ENCODE measurements around the gene EHD3.

The EHD3 gene

DNA sequence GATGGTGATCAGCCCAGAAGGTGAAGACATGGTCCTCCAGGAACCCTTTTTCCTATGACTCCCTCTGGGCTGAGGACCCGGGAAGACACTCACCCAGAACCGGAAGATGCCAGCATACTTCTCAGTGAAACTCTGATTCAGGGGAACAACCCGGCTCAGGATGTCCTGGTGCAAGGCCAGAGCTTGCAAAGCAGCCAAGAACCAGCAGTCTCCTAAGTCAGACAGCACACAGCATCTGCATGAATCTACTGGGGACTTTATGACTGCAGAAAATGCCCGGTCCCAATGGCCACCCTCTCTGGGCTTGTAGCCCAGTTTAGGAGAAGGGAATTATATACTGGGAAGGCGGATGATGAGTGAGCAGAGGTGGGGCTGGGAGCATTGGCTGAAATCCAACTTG lies 31.9 kb upstream of the EHD3 start:
- Histone ChIP-seq H3K36me3 (replicated peaks) (no peaks in the 10 kb centered on the region), H3K27me3 (ENCODE audit: low read depth) (no peaks in the 10 kb centered on the region), H3K4me3 (no peak overlapping the region), H3K9me3 (no peaks in the 10 kb centered on the region), H3K4me1 (no peaks in the 10 kb centered on the region)
- in situ Hi-C loops (cut with MboI; ENCODE audit: low sequenced_read_pairs) = no loop called here
- no peak for DNase-seq (ENCODE audit: low spot score in 2 of 2)

DNA sequence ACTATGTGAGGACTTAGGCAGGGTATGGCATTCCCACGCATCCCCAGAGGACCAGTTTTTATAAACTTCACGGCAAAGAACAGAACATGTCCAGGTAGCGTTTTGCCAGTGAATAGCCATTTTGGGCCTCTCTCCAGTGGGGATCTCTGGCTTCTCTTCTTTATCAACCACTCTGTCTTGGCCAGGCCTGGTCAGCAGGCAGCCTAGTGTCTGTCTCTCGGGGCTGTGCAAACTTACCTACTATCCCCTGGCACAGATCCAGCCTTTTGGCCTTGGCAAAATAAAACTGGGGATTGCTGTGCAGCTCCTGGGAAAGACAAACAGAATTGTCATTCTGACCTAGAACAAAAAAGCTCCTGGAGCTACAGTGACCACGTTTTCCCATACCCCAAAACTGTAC lies 31.1 kb upstream of the EHD3 start:
- Histone ChIP-seq H3K4me1 (no peaks in the 10 kb centered on the region), H3K4me3 (no peak overlapping the region), H3K36me3 (replicated peaks) (no peaks in the 10 kb centered on the region), H3K27me3 (ENCODE audit: low read depth) (no peaks in the 10 kb centered on the region), H3K9me3 (no peaks in the 10 kb centered on the region)
- no peak for DNase-seq (ENCODE audit: low spot score in 2 of 2)
- in situ Hi-C loops (cut with MboI; ENCODE audit: low sequenced_read_pairs) = no loop called here

DNA sequence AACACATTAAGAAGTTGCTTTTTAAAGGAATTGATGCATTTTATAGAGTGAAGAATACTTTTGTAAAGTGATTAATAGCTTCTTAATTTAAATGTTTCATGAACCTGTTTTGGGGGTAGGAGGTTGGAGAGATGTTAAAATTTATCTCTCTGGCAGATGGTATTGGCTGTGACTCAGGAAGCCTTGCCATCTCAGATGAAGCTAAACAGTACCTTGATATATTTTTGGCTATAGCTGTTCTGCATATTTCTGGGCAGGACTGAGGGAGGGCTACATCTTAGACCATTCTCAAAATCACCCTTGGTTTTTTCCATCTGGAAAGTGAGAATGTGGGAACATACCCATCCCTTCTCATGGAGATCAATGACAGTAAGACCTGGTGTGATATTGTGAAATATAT lies 30.0 kb upstream of the EHD3 start:
- in situ Hi-C loops (cut with MboI; ENCODE audit: low sequenced_read_pairs) = no loop called here
- no peak for DNase-seq (ENCODE audit: low spot score in 2 of 2)
- Histone ChIP-seq H3K4me3 (no peak overlapping the region), H3K9me3 (no peaks in the 10 kb centered on the region), H3K4me1 (no peaks in the 10 kb centered on the region), H3K27me3 (ENCODE audit: low read depth) (no peaks in the 10 kb centered on the region), H3K36me3 (replicated peaks) (no peaks in the 10 kb centered on the region)

GRCh38 chr2:31204783-31205182 lies 29.2 kb upstream of the EHD3 start:
- no peak for DNase-seq (ENCODE audit: low spot score in 2 of 2)
- in situ Hi-C loops (cut with MboI; ENCODE audit: low sequenced_read_pairs) = no loop called here
- Histone ChIP-seq H3K4me3 (no peak overlapping the region), H3K36me3 (replicated peaks) (no peaks in the 10 kb centered on the region), H3K9me3 (no peaks in the 10 kb centered on the region), H3K4me1 (no peaks in the 10 kb centered on the region), H3K27me3 (ENCODE audit: low read depth) (no peaks in the 10 kb centered on the region)

GRCh38 chr2:31205186-31205585 lies 28.8 kb upstream of the EHD3 start:
- Histone ChIP-seq H3K4me1 (no peaks in the 10 kb centered on the region), H3K4me3 (no peak overlapping the region), H3K36me3 (replicated peaks) (no peaks in the 10 kb centered on the region), H3K9me3 (no peaks in the 10 kb centered on the region), H3K27me3 (ENCODE audit: low read depth) (no peaks in the 10 kb centered on the region)
- no peak for DNase-seq (ENCODE audit: low spot score in 2 of 2)
- in situ Hi-C loops (cut with MboI; ENCODE audit: low sequenced_read_pairs) = no loop called here

DNA sequence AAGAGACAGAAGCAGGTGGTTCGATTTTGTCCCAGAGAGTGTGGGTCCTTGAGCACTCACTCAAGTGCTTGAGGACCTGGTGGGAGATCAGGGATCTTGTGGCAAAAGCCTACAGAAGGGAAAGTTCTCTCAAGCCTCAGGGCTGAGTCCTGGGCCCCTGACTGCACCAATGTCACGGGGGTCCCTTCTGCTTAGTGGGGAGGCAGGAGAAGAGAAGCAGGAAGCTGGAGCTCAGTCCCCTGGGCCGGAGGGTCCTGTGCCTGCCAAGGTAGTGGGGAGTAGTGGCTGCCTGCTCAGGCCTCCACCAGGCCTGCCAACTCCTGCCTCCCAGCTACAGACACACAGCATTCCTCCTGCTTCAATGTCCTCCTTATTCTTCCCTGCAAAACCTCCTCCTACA lies 28.3 kb upstream of the EHD3 start:
- no peak for DNase-seq (ENCODE audit: low spot score in 2 of 2)
- H3K9me3 ChIP-seq = no peaks in the 10 kb centered on the region
- no peaks in the 10 kb centered on the region for H3K27me3 ChIP-seq (ENCODE audit: low read depth)
- no peaks in the 10 kb centered on the region for H3K36me3 ChIP-seq (replicated peaks)
- H3K4me1 ChIP-seq = no peaks in the 10 kb centered on the region
- no peak overlapping the region for H3K4me3 ChIP-seq
- in situ Hi-C loops (cut with MboI; ENCODE audit: low sequenced_read_pairs) = no loop called here

- Histone ChIP-seq H3K4me3 (no peak overlapping the region), H3K27me3 (ENCODE audit: low read depth) (no peaks in the 10 kb centered on the region), H3K9me3 (no peaks in the 10 kb centered on the region), H3K4me1 (no peaks in the 10 kb centered on the region), H3K36me3 (replicated peaks) (no peaks in the 10 kb centered on the region)
- DNase-seq (ENCODE audit: low spot score in 2 of 2) = no peak
- in situ Hi-C loops (cut with MboI; ENCODE audit: low sequenced_read_pairs) = no loop called here
Observed at GRCh38 chr2:31207790-31208189, 26.2 kb upstream of the EHD3 start.

- H3K27me3 ChIP-seq (ENCODE audit: low read depth) = no peaks in the 10 kb centered on the region
- no peak for DNase-seq (ENCODE audit: low spot score in 2 of 2)
- no peaks in the 10 kb centered on the region for H3K4me1 ChIP-seq
- no peak overlapping the region for H3K4me3 ChIP-seq
- no peaks in the 10 kb centered on the region for H3K36me3 ChIP-seq (replicated peaks)
- no peaks in the 10 kb centered on the region for H3K9me3 ChIP-seq
- in situ Hi-C loops (cut with MboI; ENCODE audit: low sequenced_read_pairs) = no loop called here
Observed at GRCh38 chr2:31208240-31208639, 25.7 kb upstream of the EHD3 start.

GRCh38 chr2:31212659-31213600 lies 21.0 kb upstream of the EHD3 start:
- no peaks in the 10 kb centered on the region for H3K4me1 ChIP-seq
- DNase-seq (ENCODE audit: low spot score in 2 of 2) = no peak
- H3K36me3 ChIP-seq (replicated peaks) = no peaks in the 10 kb centered on the region
- in situ Hi-C loops (cut with MboI; ENCODE audit: low sequenced_read_pairs) = no loop called here
- H3K4me3 ChIP-seq = no peak overlapping the region
- no peaks in the 10 kb centered on the region for H3K27me3 ChIP-seq (ENCODE audit: low read depth)
- H3K9me3 ChIP-seq = no peaks in the 10 kb centered on the region

DNA sequence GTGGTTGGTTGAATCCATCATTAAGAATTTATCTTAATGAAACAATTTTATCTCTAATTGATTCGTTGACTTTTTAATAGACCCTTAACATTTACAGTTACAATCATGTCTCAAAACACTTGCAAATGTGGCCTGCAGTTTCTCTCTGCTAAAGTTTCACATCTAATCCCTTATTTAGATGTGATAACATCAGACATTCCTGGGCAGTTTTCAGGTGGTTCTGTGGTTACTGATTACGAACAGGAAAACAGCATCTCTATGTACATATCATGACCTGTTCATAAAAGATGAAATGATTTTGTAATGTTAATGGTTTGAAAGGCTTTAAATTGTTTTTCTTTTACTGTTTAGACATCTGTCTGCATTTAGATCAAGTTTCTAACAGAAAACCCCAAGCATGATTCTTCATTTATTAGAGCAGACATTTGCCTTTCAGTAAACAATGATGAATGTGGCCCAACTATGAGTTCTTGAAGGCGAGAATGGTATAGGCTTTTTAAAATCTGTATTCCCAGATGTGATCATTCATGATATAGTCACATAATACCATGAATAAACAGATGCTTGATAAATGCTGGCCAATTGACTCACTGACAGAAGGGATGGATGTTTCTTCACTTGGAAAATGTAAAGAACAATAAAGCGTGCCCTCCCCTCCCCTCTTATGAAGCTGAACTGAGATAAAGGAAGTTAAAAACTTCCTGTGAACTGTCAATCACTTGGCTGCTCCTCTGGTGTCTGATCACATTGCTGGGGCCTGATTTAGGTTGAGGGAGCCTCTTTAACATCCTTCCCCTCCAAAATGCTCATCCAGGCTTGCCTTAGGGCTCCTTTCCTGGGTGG lies 20.1 kb upstream of the EHD3 start:
- DNase-seq (ENCODE audit: low spot score in 2 of 2) = no peak
- no peaks in the 10 kb centered on the region for H3K4me1 ChIP-seq
- in situ Hi-C loops (cut with MboI; ENCODE audit: low sequenced_read_pairs) = no loop called here

GRCh38 chr2:31214444-31214915 lies 19.5 kb upstream of the EHD3 start:
- H3K4me1 ChIP-seq = no peaks in the 10 kb centered on the region
- no peaks in the 10 kb centered on the region for H3K9me3 ChIP-seq
- DNase-seq (ENCODE audit: low spot score in 2 of 2) = no peak
- in situ Hi-C loops (cut with MboI; ENCODE audit: low sequenced_read_pairs) = no loop called here
- H3K36me3 ChIP-seq (replicated peaks) = no peaks in the 10 kb centered on the region
- no peaks in the 10 kb centered on the region for H3K27me3 ChIP-seq (ENCODE audit: low read depth)
- no peak overlapping the region for H3K4me3 ChIP-seq

More for the DNA sequence above, 20.1 kb upstream of the EHD3 start:
- Histone ChIP-seq H3K36me3 (replicated peaks) (no peaks in the 10 kb centered on the region), H3K27me3 (ENCODE audit: low read depth) (no peaks in the 10 kb centered on the region), H3K9me3 (no peaks in the 10 kb centered on the region), H3K4me3 (no peak overlapping the region)

GRCh38 chr2:31216734-31217133 lies 17.2 kb upstream of the EHD3 start:
- in situ Hi-C loops (cut with MboI; ENCODE audit: low sequenced_read_pairs) = no loop called here
- peaks cover 4% of the 10 kb centered on the region; the same call in 1 of the 2 replicates for H3K27me3 ChIP-seq (ENCODE audit: low read depth)
- H3K9me3 ChIP-seq = no peaks in the 10 kb centered on the region
- no peak overlapping the region for H3K4me3 ChIP-seq
- H3K36me3 ChIP-seq (replicated peaks) = no peaks in the 10 kb centered on the region
- no peaks in the 10 kb centered on the region for H3K4me1 ChIP-seq
- no peak for DNase-seq (ENCODE audit: low spot score in 2 of 2)

DNA sequence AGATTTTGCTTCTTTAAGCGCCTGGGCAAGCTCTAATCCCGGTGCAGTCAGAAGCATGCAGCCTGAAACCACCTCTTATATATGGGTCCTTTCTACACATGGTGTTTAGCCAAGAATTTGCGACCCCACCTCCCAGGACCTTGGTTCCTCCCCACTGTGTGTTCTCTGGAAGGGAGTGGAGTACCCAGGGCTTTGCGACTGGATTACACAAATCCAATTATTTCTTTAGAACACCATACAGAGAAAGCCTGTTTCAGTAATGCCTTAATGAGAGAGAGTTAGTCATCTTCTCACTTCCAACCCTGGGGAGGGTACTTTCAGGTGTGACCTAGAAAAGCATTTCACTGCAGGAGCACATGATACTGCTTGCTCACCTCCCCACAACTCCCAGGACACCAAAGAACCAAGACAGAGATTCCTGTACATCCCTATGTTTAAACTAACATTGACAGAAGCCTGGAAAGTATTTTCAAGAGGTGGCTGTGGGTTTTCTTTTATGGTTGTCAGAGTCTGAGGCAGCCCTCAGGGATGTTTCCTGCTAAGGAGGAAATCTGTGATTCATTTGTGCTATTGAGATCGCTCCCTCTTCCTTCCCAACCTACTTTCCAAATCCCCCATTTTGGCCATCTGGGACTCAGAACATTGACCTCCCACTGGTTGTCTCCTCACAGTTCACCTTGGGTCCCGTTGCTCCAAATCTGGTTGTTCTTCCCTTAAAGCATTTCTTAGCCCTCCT lies 16.3 kb upstream of the EHD3 start, which contains the start of gene CAPN14:
CAPN14 (minus strand) TSS at position 51 of the 736 bp plus-strand sequence. CDS start 12,068 bp downstream, outside the sequence.
- in situ Hi-C loops (cut with MboI; ENCODE audit: low sequenced_read_pairs) = no loop called here
- Histone ChIP-seq H3K36me3 (replicated peaks) (no peaks in the 10 kb centered on the region), H3K4me3 (no peak within 1 kb of the TSS), H3K9me3 (no peaks in the 10 kb centered on the region), H3K4me1 (no peaks in the 10 kb centered on the region), H3K27me3 (ENCODE audit: low read depth) (peaks cover 11% of the 10 kb centered on the region)
- DNase-seq (ENCODE audit: low spot score in 2 of 2) = no peak
